Stimulated activated memory B cell treated with anti-CD40 and anti-IgM and Interleukin-4, amounts not matched to agents 10 μg/mL and 1 μg/mL and 100 μg/mL, for 72 hours (primary cell): ENCODE data around the gene TTC28.

Experiments
- ATAC-seq: fragments of 150-1000 bp; cut with Tn5 transposase; 2 replicates; pipeline ENCODE4 v1.10.0; 2021
- H3K27ac Mint-ChIP-seq: one replicate; pipeline ENCODE4 v1.8.0; 2022; ENCODE audit warnings: mild to moderate bottlenecking, mixed read lengths
- H3K27me3 Mint-ChIP-seq: one replicate; pipeline ENCODE4 v1.8.0; 2022; ENCODE audit warnings: mixed read lengths
- H3K36me3 Mint-ChIP-seq: one replicate; pipeline ENCODE4 v1.8.0; 2022; ENCODE audit warnings: mixed read lengths
- H3K4me1 Mint-ChIP-seq: one replicate; pipeline ENCODE4 v1.8.0; 2022; ENCODE audit warnings: mixed read lengths
- H3K4me3 Mint-ChIP-seq: one replicate; pipeline ENCODE4 v1.8.0; 2022; ENCODE audit warnings: mild to moderate bottlenecking, moderate library complexity, mixed read lengths
- H3K9me3 Mint-ChIP-seq: one replicate; pipeline ENCODE4 v1.8.0; 2022; ENCODE audit warnings: mixed read lengths

The TTC28 gene

GRCh38 chr22:28247136-28247535 lies 432.5 kb downstream of the TTC28 start:
- Mint-ChIP-seq H3K36me3 (no peaks in the 10 kb centered on the region), H3K9me3 (no peaks in the 10 kb centered on the region), H3K27me3 (peaks cover 19% of the 10 kb centered on the region), H3K4me1 (no peaks in the 10 kb centered on the region), H3K4me3 (no peak overlapping the region), H3K27ac (no peak overlapping the region)
- no peak for ATAC-seq

GRCh38 chr22:28246397-28246796 lies 433.2 kb downstream of the TTC28 start:
- no peak for ATAC-seq
- peaks cover 19% of the 10 kb centered on the region for H3K27me3 Mint-ChIP-seq
- H3K36me3 Mint-ChIP-seq, result no peaks in the 10 kb centered on the region
- H3K4me1 Mint-ChIP-seq, result no peaks in the 10 kb centered on the region
- H3K9me3 Mint-ChIP-seq, result no peaks in the 10 kb centered on the region
- no peak overlapping the region for H3K27ac Mint-ChIP-seq
- no peak overlapping the region for H3K4me3 Mint-ChIP-seq

DNA sequence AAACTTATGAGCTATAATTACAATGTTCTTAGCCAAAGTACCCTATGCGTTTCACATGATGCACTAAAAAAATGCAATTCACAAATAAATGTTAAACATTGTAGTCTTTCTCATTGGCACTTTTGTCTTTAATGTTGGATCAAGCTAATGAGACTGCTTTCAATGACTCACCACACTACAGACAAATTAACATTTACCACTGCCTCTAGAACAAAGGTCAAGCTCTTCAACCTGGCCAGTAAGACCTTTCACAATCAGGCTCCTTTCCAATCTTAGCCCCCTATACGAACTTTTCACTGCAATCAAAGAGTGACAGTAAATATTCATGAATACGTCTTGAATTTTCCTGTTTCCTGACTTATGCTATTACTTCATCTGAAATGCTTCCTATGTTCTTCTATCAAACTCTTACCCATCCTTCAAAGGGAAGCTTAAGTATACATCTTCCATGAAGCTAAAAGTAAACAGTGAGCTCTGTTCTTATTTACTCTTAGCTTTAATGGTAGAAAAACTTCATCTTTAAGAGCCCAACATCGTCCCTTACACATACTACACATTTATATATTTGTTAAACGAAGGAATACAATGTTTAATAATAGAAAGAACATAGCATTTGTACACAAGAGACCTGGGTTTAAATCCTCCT lies 433.9 kb downstream of the TTC28 start:
- Mint-ChIP-seq H3K27me3 (peaks cover 19% of the 10 kb centered on the region), H3K4me1 (no peaks in the 10 kb centered on the region), H3K36me3 (no peaks in the 10 kb centered on the region), H3K9me3 (no peaks in the 10 kb centered on the region), H3K27ac (no peak overlapping the region), H3K4me3 (no peak overlapping the region)
- ATAC-seq, result no peak

DNA sequence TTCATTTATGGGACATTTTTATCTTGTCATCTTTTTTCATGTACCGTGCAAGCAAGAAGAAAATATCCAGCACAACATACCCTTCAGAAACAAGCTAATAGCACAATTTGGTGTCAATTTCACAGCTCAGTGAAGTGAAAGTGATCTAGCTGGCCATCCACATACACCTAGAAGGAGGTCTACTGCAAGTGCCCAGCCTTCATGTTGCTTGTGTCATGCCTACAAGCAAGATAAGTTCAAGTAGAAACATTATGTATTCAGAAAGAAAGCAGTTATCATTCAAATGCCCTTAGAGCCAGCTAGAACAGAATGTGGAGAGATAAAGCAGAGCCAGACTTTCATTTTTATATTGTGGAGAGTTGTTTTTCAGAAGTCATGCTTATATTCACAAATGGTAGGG lies 434.9 kb downstream of the TTC28 start:
- ATAC-seq, result no peak
- Mint-ChIP-seq H3K4me1 (no peaks in the 10 kb centered on the region), H3K27me3 (peaks cover 19% of the 10 kb centered on the region)

GRCh38 chr22:28243539-28243938 lies 436.1 kb downstream of the TTC28 start:
- no peak overlapping the region for H3K27ac Mint-ChIP-seq
- no peak for ATAC-seq
- H3K4me1 Mint-ChIP-seq, result no peaks in the 10 kb centered on the region
- no peak overlapping the region for H3K4me3 Mint-ChIP-seq
- peaks cover 3% of the 10 kb centered on the region for H3K9me3 Mint-ChIP-seq
- H3K36me3 Mint-ChIP-seq, result no peaks in the 10 kb centered on the region
- H3K27me3 Mint-ChIP-seq, result peaks cover 30% of the 10 kb centered on the region

More for the DNA sequence above, 434.9 kb downstream of the TTC28 start:
- H3K27ac Mint-ChIP-seq, result no peak overlapping the region
- no peaks in the 10 kb centered on the region for H3K9me3 Mint-ChIP-seq
- no peak overlapping the region for H3K4me3 Mint-ChIP-seq
- no peaks in the 10 kb centered on the region for H3K36me3 Mint-ChIP-seq

DNA sequence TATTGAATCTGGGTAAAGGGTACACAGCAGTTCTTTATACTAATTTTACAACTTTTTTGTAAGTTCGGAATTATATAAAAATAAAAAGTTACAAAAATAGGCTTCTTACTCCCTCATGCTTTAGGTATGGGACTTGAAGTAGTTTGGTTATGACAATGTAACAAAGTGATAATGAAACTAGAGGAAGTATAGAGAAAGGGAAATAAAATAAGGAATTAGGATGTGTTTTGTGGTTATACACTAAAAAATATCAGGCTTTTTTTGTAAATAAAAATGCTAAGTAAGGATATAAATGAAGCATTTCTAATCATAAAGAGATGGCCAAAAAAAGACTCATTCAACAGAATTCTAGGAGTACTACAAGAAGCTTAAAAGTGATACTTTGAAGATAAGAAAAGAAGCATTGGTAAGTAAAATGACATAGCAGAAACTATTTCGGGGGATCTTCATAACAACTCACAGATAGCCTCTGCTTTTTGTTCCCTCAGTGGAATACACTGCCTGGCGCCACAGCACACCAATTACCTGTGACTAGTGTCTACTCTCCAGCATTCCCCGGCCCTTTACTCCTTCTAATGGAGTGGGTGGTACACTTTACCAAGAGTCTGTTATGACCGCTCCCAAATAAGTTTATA lies 437.9 kb downstream of the TTC28 start:
- H3K4me1 Mint-ChIP-seq, result no peaks in the 10 kb centered on the region
- no peak for ATAC-seq

DNA sequence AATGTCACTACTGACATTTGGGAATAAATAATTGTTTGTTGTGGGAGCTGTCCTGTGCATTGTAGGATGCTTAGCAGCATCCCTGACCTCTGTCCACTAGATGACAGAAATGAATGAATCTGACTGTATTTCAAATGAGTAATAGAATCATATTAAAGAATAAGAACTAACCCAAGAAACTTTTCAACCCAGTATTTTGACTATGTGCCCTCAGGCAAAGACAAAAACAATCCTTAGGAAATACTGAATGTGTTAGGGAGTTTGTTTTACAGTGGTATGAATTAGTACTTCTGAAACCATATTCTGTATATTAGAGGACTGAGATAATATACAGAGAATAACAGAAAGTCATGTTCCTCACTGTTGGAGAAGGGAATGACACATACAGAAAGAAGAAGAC lies 439.7 kb downstream of the TTC28 start:
- H3K27ac Mint-ChIP-seq, result no peak overlapping the region
- no peaks in the 10 kb centered on the region for H3K4me1 Mint-ChIP-seq
- no peak overlapping the region for H3K4me3 Mint-ChIP-seq
- H3K27me3 Mint-ChIP-seq, result peaks cover 22% of the 10 kb centered on the region
- H3K9me3 Mint-ChIP-seq, result peaks cover 13% of the 10 kb centered on the region
- ATAC-seq, result no peak
- no peaks in the 10 kb centered on the region for H3K36me3 Mint-ChIP-seq

More for the DNA sequence above, 437.9 kb downstream of the TTC28 start:
- Mint-ChIP-seq H3K27ac (no peak overlapping the region), H3K36me3 (no peaks in the 10 kb centered on the region), H3K9me3 (peaks cover 13% of the 10 kb centered on the region), H3K4me3 (no peak overlapping the region), H3K27me3 (peaks cover 25% of the 10 kb centered on the region)

DNA sequence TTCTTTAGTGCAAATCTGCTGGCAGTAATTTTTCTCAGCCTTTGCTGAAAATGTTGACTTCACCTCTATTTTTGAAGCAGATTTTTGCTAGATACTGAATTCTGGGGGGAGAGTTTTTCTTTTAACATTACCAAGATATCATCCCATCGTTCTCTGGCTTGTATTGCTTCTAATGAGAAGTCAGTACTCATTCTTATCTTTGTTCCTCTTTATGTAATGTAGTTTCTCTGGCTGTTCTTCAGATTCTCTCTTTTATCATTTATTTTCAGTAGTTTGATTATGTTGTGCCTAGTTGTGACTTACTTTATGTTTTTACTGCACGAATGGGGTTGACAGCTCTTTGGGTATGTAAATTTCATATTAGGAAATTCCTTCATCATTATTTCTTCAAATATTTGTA lies 441.9 kb downstream of the TTC28 start:
- no peaks in the 10 kb centered on the region for H3K4me1 Mint-ChIP-seq
- H3K9me3 Mint-ChIP-seq, result peaks cover 13% of the 10 kb centered on the region
- H3K4me3 Mint-ChIP-seq, result no peak overlapping the region
- ATAC-seq, result no peak
- peaks cover 15% of the 10 kb centered on the region for H3K27me3 Mint-ChIP-seq
- no peaks in the 10 kb centered on the region for H3K36me3 Mint-ChIP-seq
- H3K27ac Mint-ChIP-seq, result no peak overlapping the region

DNA sequence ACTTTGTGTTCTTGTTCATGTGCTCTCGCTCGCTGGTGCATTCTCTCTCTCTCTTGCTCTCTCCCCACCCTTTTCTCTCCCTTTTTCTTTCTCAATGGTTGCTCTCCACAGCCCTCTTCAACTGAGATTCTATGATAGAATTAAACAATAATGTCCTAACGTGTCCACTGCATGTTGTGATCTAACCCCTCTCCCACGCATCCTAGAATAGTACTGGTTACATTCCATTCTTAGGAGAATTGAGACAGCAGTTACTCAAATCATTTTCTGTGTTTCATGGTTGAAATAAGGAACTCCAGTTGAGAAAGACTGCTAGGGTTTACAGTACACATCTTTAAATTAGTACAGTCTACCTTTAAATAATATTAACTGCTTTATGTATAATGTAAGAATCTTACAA lies 442.5 kb downstream of the TTC28 start:
- Mint-ChIP-seq H3K27me3 (peaks cover 15% of the 10 kb centered on the region), H3K4me1 (no peaks in the 10 kb centered on the region), H3K4me3 (no peak overlapping the region)

DNA sequence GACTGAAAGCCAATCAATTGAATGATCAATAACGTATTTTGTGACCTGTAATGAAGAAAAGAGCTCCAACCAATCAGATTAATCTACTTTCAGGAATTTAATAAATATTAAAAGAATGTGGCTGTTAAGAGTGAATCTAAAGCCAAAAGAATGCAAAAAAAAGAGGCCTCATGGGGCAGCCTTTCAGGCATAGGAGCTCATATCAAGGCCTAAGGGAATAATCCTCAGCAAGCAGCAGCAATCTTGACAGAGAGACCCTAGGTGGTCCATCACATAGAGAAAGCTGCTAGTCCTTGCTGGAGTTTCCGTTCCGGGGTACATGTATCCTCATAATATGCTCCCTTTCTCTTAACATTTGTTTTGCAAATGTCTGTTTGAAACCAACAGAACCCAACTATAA lies 447.4 kb downstream of the TTC28 start:
- Mint-ChIP-seq H3K4me1 (no peaks in the 10 kb centered on the region), H3K27ac (no peak overlapping the region), H3K27me3 (no peaks in the 10 kb centered on the region)

More for the DNA sequence above, 442.5 kb downstream of the TTC28 start:
- Mint-ChIP-seq H3K9me3 (peaks cover 13% of the 10 kb centered on the region), H3K27ac (no peak overlapping the region), H3K36me3 (no peaks in the 10 kb centered on the region)
- no peak for ATAC-seq

DNA sequence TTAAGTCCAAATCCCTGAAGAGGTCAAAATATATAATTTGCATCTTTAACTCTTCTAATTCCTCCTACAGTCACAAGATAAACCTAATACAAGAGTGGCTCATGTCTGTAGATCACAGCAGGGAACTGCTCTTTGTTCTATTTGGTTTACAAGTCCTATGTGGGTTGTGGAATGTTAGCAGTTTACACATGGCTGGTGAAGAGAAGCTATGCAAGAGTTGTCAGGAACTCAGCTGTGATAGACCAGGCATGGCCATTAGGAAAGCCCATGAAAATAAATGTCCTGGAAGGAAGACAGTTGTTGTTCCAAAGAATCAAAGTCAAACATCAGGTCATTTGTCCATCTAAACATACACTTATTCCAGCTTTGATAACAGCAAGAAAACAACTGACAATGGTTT lies 448.2 kb downstream of the TTC28 start:
- Mint-ChIP-seq H3K27me3 (no peaks in the 10 kb centered on the region), H3K4me1 (no peaks in the 10 kb centered on the region), H3K9me3 (no peaks in the 10 kb centered on the region), H3K36me3 (no peaks in the 10 kb centered on the region), H3K4me3 (no peak overlapping the region), H3K27ac (no peak overlapping the region)
- no peak for ATAC-seq

More for the DNA sequence above, 447.4 kb downstream of the TTC28 start:
- ATAC-seq, result no peak
- Mint-ChIP-seq H3K9me3 (peaks cover 4% of the 10 kb centered on the region), H3K36me3 (no peaks in the 10 kb centered on the region), H3K4me3 (no peak overlapping the region)

DNA sequence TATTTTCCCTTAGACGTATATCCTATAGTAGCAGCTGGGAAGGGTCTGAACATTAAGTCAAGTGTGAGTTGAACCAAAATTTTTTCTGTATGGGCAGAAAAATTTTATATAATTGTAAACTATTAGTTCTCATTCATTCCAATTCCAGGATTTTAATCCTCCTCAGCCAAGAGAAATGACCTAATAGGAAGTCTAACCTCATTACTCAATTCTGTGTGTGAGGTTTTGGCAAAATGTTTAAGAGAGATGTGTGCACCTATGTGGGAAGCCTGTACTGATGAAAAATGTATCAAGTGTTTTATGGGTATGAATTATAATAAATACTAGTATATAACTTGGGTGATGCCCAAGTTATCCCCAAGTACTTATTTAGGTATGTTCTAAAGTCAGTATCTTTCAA lies 449.0 kb downstream of the TTC28 start:
- no peaks in the 10 kb centered on the region for H3K4me1 Mint-ChIP-seq
- no peak for ATAC-seq
- H3K27ac Mint-ChIP-seq, result no peak overlapping the region
- no peaks in the 10 kb centered on the region for H3K9me3 Mint-ChIP-seq
- H3K27me3 Mint-ChIP-seq, result no peaks in the 10 kb centered on the region
- no peaks in the 10 kb centered on the region for H3K36me3 Mint-ChIP-seq
- no peak overlapping the region for H3K4me3 Mint-ChIP-seq

DNA sequence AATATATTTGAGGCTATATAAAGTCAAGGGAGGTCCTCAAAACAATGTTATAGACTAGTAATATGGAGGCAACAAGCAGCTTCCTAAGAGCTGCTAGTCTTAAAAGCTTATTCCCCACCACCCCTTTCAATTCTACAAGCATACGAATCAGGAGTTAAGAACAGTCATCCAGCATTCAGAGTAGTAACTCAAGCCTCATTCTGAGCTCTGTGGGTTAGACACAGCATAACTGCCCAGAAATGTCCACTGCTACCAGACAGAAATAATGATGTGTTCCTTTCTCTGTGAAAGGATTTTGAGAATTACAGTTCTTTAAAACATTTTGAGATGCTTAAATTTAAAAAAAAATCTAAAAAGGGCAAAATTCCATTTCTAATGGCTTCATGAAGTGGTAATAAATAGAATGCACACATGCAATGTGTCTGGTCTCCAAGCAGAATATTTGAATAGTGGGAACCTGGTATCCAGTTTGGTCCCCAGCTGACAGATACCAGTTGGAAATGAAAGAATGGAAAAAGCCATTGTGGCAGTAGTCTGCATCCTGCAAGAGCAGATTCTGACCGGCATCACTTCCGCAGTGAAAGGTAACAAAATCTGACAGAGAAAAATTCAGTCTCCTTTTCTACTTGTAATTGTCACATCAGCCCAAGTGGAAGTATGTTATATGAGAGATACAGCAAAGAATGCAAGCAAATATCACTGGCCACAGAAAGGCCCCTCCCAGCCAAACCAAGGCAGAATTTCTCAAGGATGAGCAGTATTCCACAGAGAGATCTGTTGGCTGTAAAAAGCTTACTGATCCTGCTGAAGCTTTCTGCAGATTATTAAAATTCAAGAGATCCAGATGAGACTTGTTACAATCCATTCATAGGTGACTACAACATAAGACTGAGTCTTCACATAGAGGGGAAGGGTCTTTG lies 449.8 kb downstream of the TTC28 start:
- Mint-ChIP-seq H3K36me3 (no peaks in the 10 kb centered on the region), H3K9me3 (no peaks in the 10 kb centered on the region), H3K4me1 (no peaks in the 10 kb centered on the region), H3K4me3 (no peak overlapping the region), H3K27ac (no peak overlapping the region), H3K27me3 (no peaks in the 10 kb centered on the region)
- no peak for ATAC-seq

DNA sequence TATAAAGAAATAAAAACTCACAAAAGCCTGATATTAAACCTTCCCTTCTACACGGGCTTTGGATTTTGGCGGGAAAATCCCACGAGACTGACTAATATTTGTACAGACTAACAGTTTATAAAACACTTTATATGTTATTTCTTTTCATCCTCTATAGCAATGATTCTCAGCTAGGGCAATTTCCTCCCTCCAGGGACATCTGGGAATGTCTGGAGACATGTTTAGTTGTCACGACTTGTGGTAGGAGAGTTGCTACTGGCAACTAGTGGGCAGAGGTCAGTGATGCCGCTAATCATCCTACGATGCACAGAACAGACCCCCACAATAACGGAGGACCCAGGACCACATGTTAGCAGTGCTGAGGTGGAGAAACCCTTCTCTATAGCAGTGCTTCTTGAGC lies 455.8 kb downstream of the TTC28 start:
- Mint-ChIP-seq H3K27me3 (no peaks in the 10 kb centered on the region), H3K4me3 (no peak overlapping the region), H3K36me3 (no peaks in the 10 kb centered on the region), H3K27ac (no peak overlapping the region), H3K9me3 (no peaks in the 10 kb centered on the region), H3K4me1 (no peaks in the 10 kb centered on the region)
- ATAC-seq, result no peak

GRCh38 chr22:28222976-28223745 lies 456.5 kb downstream of the TTC28 start:
- Mint-ChIP-seq H3K27me3 (no peaks in the 10 kb centered on the region), H3K9me3 (no peaks in the 10 kb centered on the region), H3K27ac (no peak overlapping the region), H3K4me1 (no peaks in the 10 kb centered on the region), H3K4me3 (no peak overlapping the region), H3K36me3 (no peaks in the 10 kb centered on the region)
- no peak for ATAC-seq
